Adrenal gland (tissue), 5 donors: Measurements from ENCODE around the gene PFKFB1.

Source experiments
- CTCF ChIP-seq, 6 experiments: fragments of 450-650 bp in 4 of 6; fragments of 200-600 bp in 2 of 6; sonication (generic) in 1 of 6; IDR thresholded peaks; 1 replicate in 5 of 6; 2 replicates in 1 of 6; pipeline versions ENCODE4 v1.5.1 to v1.8.0; 2016 to 2021; ENCODE audit warnings: antibody characterized with exemption in 6 of 6, mild to moderate bottlenecking in 2 of 6, moderate library complexity in 1 of 6
- POLR2A ChIP-seq, 2 donors: fragments of 450-650 bp; IDR thresholded peaks; one replicate each; pipeline ENCODE4 v1.6.1; 2017; ENCODE audit warnings: antibody characterized with exemption in 2 of 2, mild to moderate bottlenecking in 2 of 2, moderate library complexity in 1 of 2
- donor health status: DM: no; HTN: no; CAD: no.

GRCh38 chrX:54980334-54980733, 13.7 kb downstream of the PFKFB1 start:
- TF ChIP-seq CTCF (IDR thresholded peaks at IDR 0.05) = no peak
- no peak for TF ChIP-seq POLR2A (IDR thresholded peaks at IDR 0.05)
